HEK293 (cell line): ENCODE data around the gene MYH14.

Experiments
- BCL11A ChIP-seq: fragments of 450-650 bp; formaldehyde crosslinking; IDR thresholded peaks from 2 replicates; pipeline ENCODE4 v1.5.1; 2016; ENCODE audit warnings: low read depth, missing biosample characterization, missing genetic modification characterization
- GLIS1 ChIP-seq: fragments of 450-650 bp; formaldehyde crosslinking; IDR thresholded peaks from 2 replicates; pipeline ENCODE4 v1.5.1; 2016; ENCODE audit warnings: missing biosample characterization, missing genetic modification characterization
- SCRT2 ChIP-seq: fragments of 450-650 bp; formaldehyde crosslinking; IDR thresholded peaks from 2 replicates; pipeline ENCODE4 v1.5.1; 2016; ENCODE audit warnings: missing biosample characterization, missing genetic modification characterization
- YY1 ChIP-seq: fragments of 450-650 bp; formaldehyde crosslinking; IDR thresholded peaks from 2 replicates; pipeline ENCODE4 v1.5.1; 2018; ENCODE audit warnings: missing biosample characterization, missing genetic modification characterization
- ZBTB17 ChIP-seq: fragments of 450-650 bp; formaldehyde crosslinking; IDR thresholded peaks from 2 replicates; pipeline ENCODE4 v1.5.1; 2016; ENCODE audit warnings: missing biosample characterization, missing genetic modification characterization
- ZNF184 ChIP-seq: fragments of 450-650 bp; IDR thresholded peaks from 2 replicates; pipeline ENCODE4 v1.5.1; 2018; ENCODE audit warnings: missing biosample characterization, mild to moderate bottlenecking, missing genetic modification characterization
- ZNF19 ChIP-seq: fragments of 450-650 bp; formaldehyde crosslinking; IDR thresholded peaks from 2 replicates; pipeline ENCODE4; 2016; ENCODE audit warnings: missing biosample characterization, missing genetic modification characterization, low read depth
- ZNF292 ChIP-seq: fragments of 450-650 bp; formaldehyde crosslinking; IDR thresholded peaks from 2 replicates; pipeline ENCODE4 v1.5.1; 2016; ENCODE audit warnings: low read depth, missing biosample characterization, missing genetic modification characterization, borderline replicate concordance
- ZNF521 ChIP-seq: fragments of 450-650 bp; formaldehyde crosslinking; IDR thresholded peaks from 2 replicates; pipeline ENCODE4 v1.5.1; 2017; ENCODE audit warnings: missing biosample characterization, mild to moderate bottlenecking, missing genetic modification characterization
- ZNF654 ChIP-seq: fragments of 450-650 bp; formaldehyde crosslinking; IDR thresholded peaks from 2 replicates; pipeline ENCODE4 v1.5.1; 2016; ENCODE audit warnings: low read depth, missing biosample characterization, missing genetic modification characterization
- TF ChIP-seq, protein P1 (sequence below): fragments of 450-650 bp; formaldehyde crosslinking; IDR thresholded peaks from 2 replicates; pipeline ENCODE4 v1.5.1; 2016; ENCODE audit warnings: missing biosample characterization, missing genetic modification characterization

DNA sequence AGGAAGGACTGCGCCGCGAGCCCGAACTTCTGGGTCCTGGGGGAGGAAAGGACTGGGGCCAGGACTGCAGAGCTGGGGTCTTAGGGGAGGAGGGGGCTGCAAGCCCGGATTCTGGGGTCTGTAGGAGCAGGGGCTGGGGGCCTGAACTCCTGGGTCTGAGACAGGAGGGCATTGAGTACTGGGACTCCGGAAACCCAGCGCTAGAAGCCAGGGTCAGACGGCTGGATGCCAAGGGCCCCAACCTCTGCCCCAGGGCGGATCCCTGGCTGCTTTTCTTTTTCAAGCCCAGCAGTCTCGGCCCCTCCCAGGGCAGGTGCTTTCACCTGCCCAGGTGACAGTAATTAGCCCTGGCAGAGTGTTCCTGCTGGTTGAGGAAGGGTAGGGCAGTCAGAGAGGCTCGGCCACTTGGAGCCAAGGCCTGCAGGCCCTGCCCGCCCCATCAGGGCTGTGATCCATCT lies 2.3 kb downstream of the MYH14 start:
- TF ChIP-seq GLIS1: no peak
- TF ChIP-seq ZBTB17 (tag by site-specific recombination): no peak
- TF ChIP-seq ZNF184: no peak
- no peak for TF ChIP-seq ZNF654 (tag by site-specific recombination)
- no peak for TF ChIP-seq SCRT2 (tag by site-specific recombination)
- no peak for TF ChIP-seq ZNF19 (tag by site-specific recombination)
- TF ChIP-seq YY1 (tag by site-specific recombination): no peak
- no peak for TF ChIP-seq ZNF521 (tag by site-specific recombination)
- TF ChIP-seq, protein P1, sequence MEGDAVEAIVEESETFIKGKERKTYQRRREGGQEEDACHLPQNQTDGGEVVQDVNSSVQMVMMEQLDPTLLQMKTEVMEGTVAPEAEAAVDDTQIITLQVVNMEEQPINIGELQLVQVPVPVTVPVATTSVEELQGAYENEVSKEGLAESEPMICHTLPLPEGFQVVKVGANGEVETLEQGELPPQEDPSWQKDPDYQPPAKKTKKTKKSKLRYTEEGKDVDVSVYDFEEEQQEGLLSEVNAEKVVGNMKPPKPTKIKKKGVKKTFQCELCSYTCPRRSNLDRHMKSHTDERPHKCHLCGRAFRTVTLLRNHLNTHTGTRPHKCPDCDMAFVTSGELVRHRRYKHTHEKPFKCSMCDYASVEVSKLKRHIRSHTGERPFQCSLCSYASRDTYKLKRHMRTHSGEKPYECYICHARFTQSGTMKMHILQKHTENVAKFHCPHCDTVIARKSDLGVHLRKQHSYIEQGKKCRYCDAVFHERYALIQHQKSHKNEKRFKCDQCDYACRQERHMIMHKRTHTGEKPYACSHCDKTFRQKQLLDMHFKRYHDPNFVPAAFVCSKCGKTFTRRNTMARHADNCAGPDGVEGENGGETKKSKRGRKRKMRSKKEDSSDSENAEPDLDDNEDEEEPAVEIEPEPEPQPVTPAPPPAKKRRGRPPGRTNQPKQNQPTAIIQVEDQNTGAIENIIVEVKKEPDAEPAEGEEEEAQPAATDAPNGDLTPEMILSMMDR (tag by site-specific recombination): no peak
- TF ChIP-seq ZNF292 (tag by site-specific recombination): no peak
- TF ChIP-seq BCL11A: no peak
